ENCODE measurements around the gene TNFRSF4. TPM values are rescaled to one million over a fixed set of nuclear protein-coding genes. Genes with fewer than 3 reads are reported as not detected.

TNFRSF4 gene
- total RNA-seq, 1 experiment from 2014 or later, result 0.37 TPM

DNA sequence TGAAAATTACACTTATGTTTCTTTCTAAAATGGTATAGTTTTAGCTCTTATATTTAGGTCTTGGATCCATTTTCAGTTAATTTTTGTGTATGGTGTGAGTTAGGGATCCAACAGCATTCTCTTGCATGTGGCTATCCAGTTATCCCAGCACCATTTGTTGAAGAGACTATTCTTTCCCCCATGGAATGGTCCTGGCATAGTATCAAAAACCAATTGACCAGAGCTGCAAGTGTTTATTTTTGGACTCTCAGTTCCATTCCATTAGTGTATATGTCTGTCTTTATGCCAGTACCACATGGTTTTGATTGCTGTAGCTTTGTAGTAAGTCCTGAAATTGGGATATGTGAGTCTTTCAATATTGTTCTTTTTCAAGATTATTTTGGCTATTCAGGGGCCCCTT lies 26.0 kb downstream of the TNFRSF4 start:
- H3K9me3 ChIP-seq (ENCODE audit: control insufficient read depth in 1 of 2, insufficient read depth in 1 of 2, low read depth in 1 of 2, low read length in 2 of 2), result peaks cover 0 to 11% of the 10 kb centered on the region in 2 experiments; a peak in 1 of 4 replicates
- TF ChIP-seq ZNF274 (IDR thresholded peaks at IDR 0.05; ENCODE audit: low read depth, low read length) (no peak), SIN3A (IDR thresholded peaks at IDR 0.05; ENCODE audit: low read depth) (no peak), POLR2A (IDR thresholded peaks at IDR 0.05; ENCODE audit: borderline replicate concordance, extremely low read depth, insufficient read depth, insufficient read length) (no peak), POLR2AphosphoS5 (IDR thresholded peaks at IDR 0.05; ENCODE audit: low read depth, low read length) (no peak)
- intact Hi-C loops (cut with micrococcal nuclease), result no loop called here
- H3K4me1 ChIP-seq (ENCODE audit: control insufficient read depth in 1 of 2, insufficient read depth in 2 of 2, low read length in 2 of 2), result peaks cover 0 to 13% of the 10 kb centered on the region in 2 experiments; a peak in 2 of 4 replicates
- H3K27ac ChIP-seq (ENCODE audit: low read depth, low read length), result no peak overlapping the region
- H2AFZ ChIP-seq (ENCODE audit: low read depth, low read length, poor library complexity, severe bottlenecking), result no peak overlapping the region
- ChIA-PET POLR2A (interaction anchor here (0.8 kb wide), 1 partner anchor 25 kb away, joined by 4 read pairs; no protein-coding TSS in a partner anchor), RAD21 (ENCODE audit: low non-redundant PET in 1 of 2, low total read pairs in 2 of 2, uncharacterized antibody in 2 of 2, unreplicated experiment in 2 of 2) (interaction anchor here in 1 of 2 experiments (0.6 kb wide), 1 partner anchor 66 kb away, joined by 3 read pairs; no protein-coding TSS in a partner anchor), CTCF (no interaction called here)
- no peaks in the 10 kb centered on the region for H4K20me1 ChIP-seq (ENCODE audit: insufficient read depth)
- no peaks in the 10 kb centered on the region for H3K79me2 ChIP-seq (ENCODE audit: insufficient read depth, low read length)
- no peaks in the 10 kb centered on the region for H3K9me2 ChIP-seq (ENCODE audit: insufficient read depth)
- no peak overlapping the region for H3K4me3 ChIP-seq (replicated peaks in 1 of 2; ENCODE audit: low read depth in 1 of 2, low read length in 2 of 2)
- ATAC-seq, result no peak
- no peak overlapping the region for H3K9ac ChIP-seq (ENCODE audit: low read length)
- H3K36me3 ChIP-seq (ENCODE audit: control insufficient read depth in 1 of 2, insufficient read depth in 2 of 2, low read length in 2 of 2), result no peaks in the 10 kb centered on the region
- H3K27me3 ChIP-seq (ENCODE audit: insufficient read depth, low read length), result no peaks in the 10 kb centered on the region
- BruUV-seq (replicated peaks), result no TSS peak
- no peak overlapping the region for H3K4me2 ChIP-seq (ENCODE audit: low read length)
- no peak for DNase-seq (ENCODE audit: low read depth, low spot score)

GRCh38 chr1:1185101-1185765 lies 28.7 kb downstream of the TNFRSF4 start:
- Histone ChIP-seq H3K9ac (ENCODE audit: low read length) (no peak overlapping the region), H3K27me3 (ENCODE audit: insufficient read depth, low read length) (no peaks in the 10 kb centered on the region), H3K9me3 (ENCODE audit: control insufficient read depth in 1 of 2, insufficient read depth in 1 of 2, low read depth in 1 of 2, low read length in 2 of 2) (no peaks in the 10 kb centered on the region), H3K4me3 (replicated peaks in 1 of 2; ENCODE audit: low read depth in 1 of 2, low read length in 2 of 2) (no peak overlapping the region), H2AFZ (ENCODE audit: low read depth, low read length, poor library complexity, severe bottlenecking) (no peak overlapping the region), H3K4me1 (ENCODE audit: control insufficient read depth in 1 of 2, insufficient read depth in 2 of 2, low read length in 2 of 2) (peaks cover 0 to 13% of the 10 kb centered on the region in 2 experiments; a peak in 2 of 4 replicates), H3K27ac (ENCODE audit: low read depth, low read length) (no peak overlapping the region), H4K20me1 (ENCODE audit: insufficient read depth) (no peaks in the 10 kb centered on the region), H3K36me3 (ENCODE audit: control insufficient read depth in 1 of 2, insufficient read depth in 2 of 2, low read length in 2 of 2) (no peaks in the 10 kb centered on the region), H3K79me2 (ENCODE audit: insufficient read depth, low read length) (no peaks in the 10 kb centered on the region), H3K4me2 (ENCODE audit: low read length) (no peak overlapping the region), H3K9me2 (ENCODE audit: insufficient read depth) (no peaks in the 10 kb centered on the region)
- RAD21 ChIA-PET (ENCODE audit: low non-redundant PET in 1 of 2, low total read pairs in 2 of 2, uncharacterized antibody in 2 of 2, unreplicated experiment in 2 of 2), result no interaction called here
- BruUV-seq (replicated peaks), result no TSS peak
- ATAC-seq (no peak), DNase-seq (ENCODE audit: low read depth, low spot score) (no peak)
- CTCF ChIA-PET, result no interaction called here
- POLR2A ChIA-PET, result no interaction called here
- intact Hi-C loops (cut with micrococcal nuclease), result no loop called here
- TF ChIP-seq YY1 (IDR thresholded peaks at IDR 0.05; ENCODE audit: extremely low read depth, insufficient replicate concordance, low read depth, low read length) (no peak), ZNF274 (IDR thresholded peaks at IDR 0.05; ENCODE audit: low read depth, low read length) (no peak), SRF (IDR thresholded peaks at IDR 0.05; ENCODE audit: low read depth) (no peak), CBX3 (IDR thresholded peaks at IDR 0.05; ENCODE audit: low read depth) (no peak), SIN3A (IDR thresholded peaks at IDR 0.05; ENCODE audit: low read depth) (no peak), ZFX (IDR thresholded peaks at IDR 0.05) (no peak), ATF3 (IDR thresholded peaks at IDR 0.05) (no peak), RAD21 (IDR thresholded peaks at IDR 0.05; ENCODE audit: low read depth) (no peak), CEBPB (IDR thresholded peaks at IDR 0.05; ENCODE audit: low read depth) (no peak), ELF1 (IDR thresholded peaks at IDR 0.05; ENCODE audit: borderline replicate concordance, low read depth) (no peak), FOSL1 (IDR thresholded peaks at IDR 0.05; ENCODE audit: low read depth) (no peak), EGR1 (IDR thresholded peaks at IDR 0.05; ENCODE audit: low read depth) (no peak), POLR2AphosphoS5 (IDR thresholded peaks at IDR 0.05; ENCODE audit: low read depth, low read length) (no peak), EZH2 (IDR thresholded peaks at IDR 0.05) (no peak), JUND (IDR thresholded peaks at IDR 0.05) (no peak)
- TF ChIP-seq, protein P1, sequence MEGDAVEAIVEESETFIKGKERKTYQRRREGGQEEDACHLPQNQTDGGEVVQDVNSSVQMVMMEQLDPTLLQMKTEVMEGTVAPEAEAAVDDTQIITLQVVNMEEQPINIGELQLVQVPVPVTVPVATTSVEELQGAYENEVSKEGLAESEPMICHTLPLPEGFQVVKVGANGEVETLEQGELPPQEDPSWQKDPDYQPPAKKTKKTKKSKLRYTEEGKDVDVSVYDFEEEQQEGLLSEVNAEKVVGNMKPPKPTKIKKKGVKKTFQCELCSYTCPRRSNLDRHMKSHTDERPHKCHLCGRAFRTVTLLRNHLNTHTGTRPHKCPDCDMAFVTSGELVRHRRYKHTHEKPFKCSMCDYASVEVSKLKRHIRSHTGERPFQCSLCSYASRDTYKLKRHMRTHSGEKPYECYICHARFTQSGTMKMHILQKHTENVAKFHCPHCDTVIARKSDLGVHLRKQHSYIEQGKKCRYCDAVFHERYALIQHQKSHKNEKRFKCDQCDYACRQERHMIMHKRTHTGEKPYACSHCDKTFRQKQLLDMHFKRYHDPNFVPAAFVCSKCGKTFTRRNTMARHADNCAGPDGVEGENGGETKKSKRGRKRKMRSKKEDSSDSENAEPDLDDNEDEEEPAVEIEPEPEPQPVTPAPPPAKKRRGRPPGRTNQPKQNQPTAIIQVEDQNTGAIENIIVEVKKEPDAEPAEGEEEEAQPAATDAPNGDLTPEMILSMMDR (IDR thresholded peaks at IDR 0.05 in 2 of 3, conservative IDR thresholded peaks at IDR 0.05 in 1 of 3; ENCODE audit: borderline replicate concordance in 1 of 3, insufficient read depth in 1 of 3, low read depth in 2 of 3, low read length in 2 of 3), result no peak

Data from HCT116 (cell line).